Left renal pelvis (tissue), 4 donors: ENCODE measurements around the gene MSRB1. TPM values are rescaled to one million over a fixed set of nuclear protein-coding genes. Genes with fewer than 3 reads are reported as not detected.

Source experiments
- DNase-seq, 4 donors: peaks; one replicate each; pipeline ENCODE4 v3.0.0-alpha.2; 2013; ENCODE audit warnings: low read depth in 4 of 4, low spot score in 3 of 4
- polyA plus RNA-seq, 4 donors: library from polyadenylated mRNA; unstranded; fragments of 120-200 nt; gene quantifications; one replicate each; pipeline ENCODE4 v1.2.1, GENCODE V29; 2013; ENCODE audit not compliant: insufficient read length in 4 of 4

Gene MSRB1
- polyA plus RNA-seq, 4 donors: 12.7 to 78.7 (median 58.5) TPM

GRCh38 chr16:1918351-1919326 is 24.4 kb downstream of the MSRB1 start, which contains the start of gene HS3ST6:
Gene HS3ST6 (minus strand): TSS chr16:1918415. CDS start chr16:1918323, 92 bp downstream.
- DNase-seq: no peak

- DNase-seq: no peak
Observed at GRCh38 chr16:1917665-1918350, 25.2 kb downstream of the MSRB1 start.

GRCh38 chr16:1917056-1917664 is 25.8 kb downstream of the MSRB1 start:
- no peak for DNase-seq

- DNase-seq: no peak
Observed at GRCh38 chr16:1916640-1916990, 26.4 kb downstream of the MSRB1 start.

- no peak for DNase-seq
Observed at GRCh38 chr16:1915732-1916639, 27.0 kb downstream of the MSRB1 start.

DNA sequence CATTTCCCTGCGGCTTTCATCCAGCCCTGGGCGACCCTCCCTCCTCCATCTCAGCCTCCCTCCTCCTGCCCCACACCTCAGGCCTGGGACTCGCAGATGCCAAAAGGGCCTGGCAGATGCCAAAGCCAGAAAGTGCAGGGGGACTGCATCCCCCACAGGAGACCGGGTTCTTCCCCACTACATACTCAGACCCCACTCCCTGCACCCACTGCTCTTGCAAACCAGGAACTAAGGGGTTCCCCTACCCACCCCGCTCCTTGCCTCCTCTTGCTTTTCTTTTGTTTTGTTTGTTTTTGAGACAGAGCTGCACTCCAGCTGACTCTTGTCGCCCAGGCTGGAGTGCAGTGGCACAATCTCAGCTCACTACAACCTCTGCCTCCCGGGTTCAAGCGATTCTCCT is 28.0 kb downstream of the MSRB1 start:
- DNase-seq: no peak

- no peak for DNase-seq
Observed at GRCh38 chr16:1914084-1914608, 28.9 kb downstream of the MSRB1 start.

GRCh38 chr16:1913327-1914083 is 29.5 kb downstream of the MSRB1 start:
- DNase-seq: no peak

GRCh38 chr16:1912215-1912543 is 30.8 kb downstream of the MSRB1 start:
- DNase-seq: no peak

DNA sequence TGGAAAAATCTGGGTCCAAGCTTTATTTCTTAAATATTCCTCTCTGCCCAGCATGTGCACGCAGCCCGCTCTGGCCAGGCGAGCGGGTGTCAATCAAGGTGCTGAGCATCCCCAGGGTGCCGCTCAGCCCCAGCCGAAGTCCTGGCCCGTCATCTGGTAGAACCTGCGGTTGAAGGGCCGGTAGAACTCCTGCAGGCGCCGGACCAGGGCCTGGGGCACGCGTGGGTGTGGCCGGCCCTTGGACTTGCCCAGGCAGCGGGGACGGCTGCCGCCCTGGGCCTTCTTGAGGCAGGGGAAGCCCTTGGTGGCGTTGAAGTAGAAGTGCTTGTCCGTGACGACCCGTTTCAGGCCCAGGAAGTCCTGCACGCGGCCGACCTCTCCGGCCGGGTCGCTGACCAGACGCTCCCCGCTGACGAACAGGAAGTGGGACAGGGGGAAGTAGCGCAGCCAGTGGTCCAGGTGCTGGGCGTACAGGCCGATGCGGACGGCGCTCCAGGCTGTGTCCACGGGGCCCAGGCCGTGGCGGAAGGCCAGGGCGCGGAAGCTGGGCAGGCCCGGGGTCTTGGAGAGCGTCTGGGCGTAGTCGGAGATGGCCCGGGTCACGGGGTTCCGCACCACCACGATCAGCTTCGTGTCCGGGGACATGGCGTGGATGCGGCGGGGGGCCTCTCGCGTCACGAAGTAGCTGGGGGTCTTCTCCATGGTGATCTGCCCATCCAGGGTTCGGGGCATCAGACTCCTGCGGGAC is 31.4 kb downstream of the MSRB1 start:
- no peak for DNase-seq

- no peak for DNase-seq
Observed at GRCh38 chr16:1909561-1910231, 33.3 kb downstream of the MSRB1 start.

DNA sequence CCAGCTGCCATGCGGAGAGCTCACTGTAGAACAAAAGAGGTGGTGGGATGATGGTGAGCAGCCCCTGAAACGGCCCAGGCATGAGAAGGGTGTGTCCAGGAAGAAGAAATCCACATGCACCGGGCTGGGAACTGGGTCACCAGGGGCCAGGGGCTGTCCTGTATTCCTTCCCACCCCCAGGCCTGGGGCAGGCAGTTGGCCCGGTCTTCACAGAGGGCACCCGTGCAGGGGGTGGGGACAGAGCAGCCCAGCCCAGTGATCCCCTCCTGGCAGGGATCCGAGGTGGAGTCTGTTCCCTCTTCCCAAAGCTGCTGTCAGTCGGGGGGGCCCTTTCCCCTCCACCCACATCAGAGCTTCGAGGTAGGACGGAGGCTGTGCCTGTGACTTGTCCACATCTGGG is 34.0 kb downstream of the MSRB1 start:
- DNase-seq: no peak

DNA sequence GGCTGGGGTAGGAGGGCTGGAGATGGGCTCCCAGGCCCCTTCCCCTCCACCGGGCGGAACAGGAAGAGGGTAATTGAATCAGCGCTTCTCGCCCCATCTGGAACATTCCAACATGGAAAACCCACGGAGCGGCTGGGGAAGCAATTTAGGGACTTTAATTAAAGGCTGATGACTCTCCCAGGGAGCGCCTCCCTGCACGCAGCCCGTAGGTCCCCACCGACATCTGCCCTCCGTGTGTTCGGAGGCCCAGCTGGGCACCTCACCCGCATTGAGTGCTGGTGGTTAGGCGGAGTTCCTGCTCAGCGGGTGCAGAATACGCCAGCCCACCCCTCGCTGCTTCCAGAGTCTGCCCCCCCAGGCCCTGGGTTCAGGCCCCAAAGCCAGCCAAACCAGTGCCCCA is 34.8 kb downstream of the MSRB1 start:
- no peak for DNase-seq

GRCh38 chr16:1907226-1907860 is 35.7 kb downstream of the MSRB1 start:
- DNase-seq: no peak

- no peak for DNase-seq
Observed at GRCh38 chr16:1906846-1907165, 36.2 kb downstream of the MSRB1 start.

DNA sequence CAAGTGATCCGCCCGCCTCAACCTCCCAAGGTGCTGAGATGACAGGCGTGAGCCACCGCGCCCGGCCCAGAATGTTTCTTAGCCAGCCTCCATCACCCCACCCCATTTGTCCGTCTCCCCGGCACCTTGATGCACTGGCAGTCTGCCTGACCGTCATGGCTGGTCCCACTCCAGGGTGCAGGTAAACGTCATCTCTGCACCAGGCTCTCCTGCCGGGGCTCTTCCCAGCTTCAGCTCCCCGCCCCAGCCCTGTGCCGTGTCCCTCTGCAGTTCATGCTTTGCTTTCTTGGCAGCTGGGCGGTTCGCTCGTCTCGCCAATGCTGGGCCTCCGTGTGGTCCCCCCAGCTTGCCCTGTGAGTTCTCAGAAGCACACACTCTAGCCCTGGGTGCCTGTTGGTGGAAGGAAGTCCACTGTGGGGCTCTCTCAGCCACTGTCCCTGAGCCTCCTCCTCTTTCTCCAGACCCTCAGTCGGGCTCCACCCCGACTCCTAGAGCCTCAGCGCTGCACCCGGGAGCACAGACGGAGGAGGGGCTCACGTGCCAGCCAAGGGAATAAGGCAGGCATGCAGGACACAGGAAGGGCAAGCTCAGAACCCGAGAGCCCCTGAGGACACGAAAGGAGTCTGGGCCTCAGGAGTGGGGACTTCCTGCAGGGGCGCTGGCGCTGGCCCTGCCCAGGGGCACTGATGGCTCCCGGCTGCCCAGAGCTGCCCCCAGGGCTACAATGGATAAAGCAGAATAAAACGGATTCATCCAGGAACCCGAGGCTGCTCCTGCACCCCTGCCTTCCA is 36.7 kb downstream of the MSRB1 start:
- no peak for DNase-seq
